Panc1 (cell line): ENCODE measurements around the gene CROCC2.

ENCODE experiments used
- POLR2AphosphoS5 ChIP-seq: IDR thresholded peaks from 2 replicates; pipeline ENCODE4 v1.6.1; 2012; ENCODE audit warnings: mild to moderate bottlenecking, low read depth, low read length, moderate library complexity
- SIN3A ChIP-seq: IDR thresholded peaks from 2 replicates; pipeline ENCODE4 v1.6.1; 2012; ENCODE audit warnings: low read depth, mild to moderate bottlenecking, low read length, moderate library complexity, borderline replicate concordance; ENCODE audit not compliant: insufficient read depth
- TF ChIP-seq, protein P1 (sequence below): fragments of 450-650 bp; IDR thresholded peaks from 2 replicates; pipeline ENCODE4 v1.5.1; 2017; ENCODE audit warnings: mild to moderate bottlenecking

DNA sequence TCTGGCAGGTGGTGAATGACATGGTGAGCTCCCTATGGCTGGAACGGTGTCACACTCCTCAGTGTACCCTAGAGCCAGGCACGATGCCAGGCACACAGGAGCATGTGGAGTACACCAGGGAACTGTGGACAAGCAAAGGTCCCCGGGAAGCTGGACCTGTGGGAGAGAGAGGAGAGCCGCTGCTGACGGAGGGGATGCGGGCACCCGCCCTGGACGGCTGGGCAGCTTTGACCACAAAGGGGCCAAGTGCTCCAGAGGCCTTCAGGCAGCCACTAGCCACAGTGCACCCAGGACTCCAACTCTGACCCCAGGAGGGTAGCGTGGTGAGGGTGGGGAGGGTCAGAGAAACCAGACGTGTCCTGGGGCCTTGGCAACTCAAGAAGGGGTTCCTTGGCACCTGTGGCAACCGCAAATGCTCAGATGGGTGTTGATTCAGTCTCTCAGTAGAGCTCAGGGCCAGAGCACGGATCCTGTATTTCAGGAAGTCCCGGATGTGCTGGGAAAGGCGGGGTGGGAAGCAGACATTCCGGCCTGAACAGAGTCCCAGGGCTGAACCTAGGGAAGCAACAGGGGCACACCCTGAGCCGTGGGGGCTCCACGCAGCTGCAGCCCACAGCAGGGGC lies 7.9 kb upstream of the CROCC2 start:
- TF ChIP-seq, protein P1, sequence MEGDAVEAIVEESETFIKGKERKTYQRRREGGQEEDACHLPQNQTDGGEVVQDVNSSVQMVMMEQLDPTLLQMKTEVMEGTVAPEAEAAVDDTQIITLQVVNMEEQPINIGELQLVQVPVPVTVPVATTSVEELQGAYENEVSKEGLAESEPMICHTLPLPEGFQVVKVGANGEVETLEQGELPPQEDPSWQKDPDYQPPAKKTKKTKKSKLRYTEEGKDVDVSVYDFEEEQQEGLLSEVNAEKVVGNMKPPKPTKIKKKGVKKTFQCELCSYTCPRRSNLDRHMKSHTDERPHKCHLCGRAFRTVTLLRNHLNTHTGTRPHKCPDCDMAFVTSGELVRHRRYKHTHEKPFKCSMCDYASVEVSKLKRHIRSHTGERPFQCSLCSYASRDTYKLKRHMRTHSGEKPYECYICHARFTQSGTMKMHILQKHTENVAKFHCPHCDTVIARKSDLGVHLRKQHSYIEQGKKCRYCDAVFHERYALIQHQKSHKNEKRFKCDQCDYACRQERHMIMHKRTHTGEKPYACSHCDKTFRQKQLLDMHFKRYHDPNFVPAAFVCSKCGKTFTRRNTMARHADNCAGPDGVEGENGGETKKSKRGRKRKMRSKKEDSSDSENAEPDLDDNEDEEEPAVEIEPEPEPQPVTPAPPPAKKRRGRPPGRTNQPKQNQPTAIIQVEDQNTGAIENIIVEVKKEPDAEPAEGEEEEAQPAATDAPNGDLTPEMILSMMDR, result no peak
- TF ChIP-seq POLR2AphosphoS5, result no peak
- no peak for TF ChIP-seq SIN3A
